Tibial artery (tissue), 4 donors: ENCODE results near the gene AGFG2.

ENCODE experiments used
- DNase-seq, 2 donors: peaks; one replicate each; pipeline ENCODE4 v3.0.0-alpha.2; 2019
- H3K27ac ChIP-seq, 2 donors: fragments of 200-600 bp; sonication (generic) in 1 of 2; 1 replicate in 1 of 2; 2 replicates in 1 of 2; pipeline ENCODE4 v1.5.1; 2018 to 2019; ENCODE audit warnings: mild to moderate bottlenecking in 1 of 2
- H3K27me3 ChIP-seq, 2 donors: fragments of 200-600 bp; sonication (generic) in 1 of 2; one replicate each; pipeline versions ENCODE4 v1.5.1 to v1.6.0; 2016 to 2019
- H3K36me3 ChIP-seq, 3 donors: fragments of 200-600 bp; sonication (generic) in 2 of 3; one replicate each; pipeline ENCODE4 v1.5.1; 2016 to 2019; ENCODE audit warnings: mild to moderate bottlenecking in 2 of 3
- H3K4me1 ChIP-seq, 4 donors: fragments of 200-600 bp; sonication (generic) in 2 of 4; 1 replicate in 3 of 4; 2 replicates in 1 of 4; pipeline ENCODE4 v1.5.1; 2016 to 2019
- H3K4me3 ChIP-seq, 2 donors: fragments of 200-600 bp; sonication (generic) in 1 of 2; 1 replicate in 1 of 2; 2 replicates in 1 of 2; pipeline ENCODE4 v1.5.1; 2018 to 2019; ENCODE audit warnings: mild to moderate bottlenecking in 2 of 2
- H3K9me3 ChIP-seq, 3 donors: fragments of 200-600 bp; sonication (generic) in 1 of 3; one replicate each; pipeline ENCODE4 v1.5.1; 2016 to 2019
- intact Hi-C: fragments of 100-400 bp; cut with DNase I; formaldehyde crosslinking; loops from one replicate; pipeline ENCODE4 v1.15.0; 2023; ENCODE audit warnings: low total_unique reads
- TF ChIP-seq, protein P1 (sequence below), 2 experiments: fragments of 200-600 bp in 1 of 2; fragments of 450-650 bp in 1 of 2; IDR thresholded peaks; one replicate each; pipeline ENCODE4 v1.5.1; 2017 to 2019; ENCODE audit warnings: antibody characterized with exemption in 2 of 2, mild to moderate bottlenecking in 1 of 2, moderate library complexity in 1 of 2

The AGFG2 gene

DNA sequence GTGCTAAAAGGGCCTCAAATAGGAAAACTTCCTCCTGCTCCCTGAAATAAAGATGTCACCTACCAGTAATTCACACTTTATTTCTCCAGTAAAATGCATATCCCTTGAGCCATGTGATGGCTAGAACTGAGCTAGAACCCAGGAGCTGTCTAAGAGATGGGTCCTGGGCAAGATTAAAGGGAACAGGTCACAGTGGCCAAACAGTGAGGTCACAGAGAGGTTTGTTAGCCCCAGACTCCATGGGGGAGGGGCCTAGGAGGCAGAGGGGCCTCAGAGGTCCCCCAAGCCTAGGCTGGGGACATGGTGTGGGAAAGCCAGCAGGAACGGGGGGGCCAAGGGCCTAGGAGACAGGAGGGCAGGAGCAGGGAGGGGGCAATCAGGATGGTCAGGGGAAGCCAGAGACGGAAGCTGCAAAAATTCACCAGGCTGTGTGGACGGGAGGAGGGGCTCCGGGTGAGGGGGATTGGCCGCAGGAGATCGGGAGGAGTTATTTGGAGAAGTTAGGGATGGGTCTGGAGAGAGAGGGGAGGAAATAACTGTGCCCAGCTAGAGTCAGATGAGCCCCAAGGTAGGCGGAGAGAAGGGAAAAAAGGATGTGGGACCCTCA lies 50.4 kb downstream of the AGFG2 start:
- H3K36me3 ChIP-seq = no peaks in the 10 kb centered on the region
- H3K27ac ChIP-seq = no peak overlapping the region
- H3K9me3 ChIP-seq = no peaks in the 10 kb centered on the region
- intact Hi-C loops = loop anchor here (5.0 kb wide), 1 partner anchor 88 kb away; no protein-coding TSS in a partner anchor
- no peak for DNase-seq
- no peak overlapping the region for H3K4me3 ChIP-seq
- H3K27me3 ChIP-seq = peaks cover 0 to 29% of the 10 kb centered on the region in 2 donors
- TF ChIP-seq, protein P1, sequence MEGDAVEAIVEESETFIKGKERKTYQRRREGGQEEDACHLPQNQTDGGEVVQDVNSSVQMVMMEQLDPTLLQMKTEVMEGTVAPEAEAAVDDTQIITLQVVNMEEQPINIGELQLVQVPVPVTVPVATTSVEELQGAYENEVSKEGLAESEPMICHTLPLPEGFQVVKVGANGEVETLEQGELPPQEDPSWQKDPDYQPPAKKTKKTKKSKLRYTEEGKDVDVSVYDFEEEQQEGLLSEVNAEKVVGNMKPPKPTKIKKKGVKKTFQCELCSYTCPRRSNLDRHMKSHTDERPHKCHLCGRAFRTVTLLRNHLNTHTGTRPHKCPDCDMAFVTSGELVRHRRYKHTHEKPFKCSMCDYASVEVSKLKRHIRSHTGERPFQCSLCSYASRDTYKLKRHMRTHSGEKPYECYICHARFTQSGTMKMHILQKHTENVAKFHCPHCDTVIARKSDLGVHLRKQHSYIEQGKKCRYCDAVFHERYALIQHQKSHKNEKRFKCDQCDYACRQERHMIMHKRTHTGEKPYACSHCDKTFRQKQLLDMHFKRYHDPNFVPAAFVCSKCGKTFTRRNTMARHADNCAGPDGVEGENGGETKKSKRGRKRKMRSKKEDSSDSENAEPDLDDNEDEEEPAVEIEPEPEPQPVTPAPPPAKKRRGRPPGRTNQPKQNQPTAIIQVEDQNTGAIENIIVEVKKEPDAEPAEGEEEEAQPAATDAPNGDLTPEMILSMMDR (IDR thresholded peaks at IDR 0.05) = no peak
- peaks cover 0 to 22% (median 17%) of the 10 kb centered on the region in 4 donors for H3K4me1 ChIP-seq

DNA sequence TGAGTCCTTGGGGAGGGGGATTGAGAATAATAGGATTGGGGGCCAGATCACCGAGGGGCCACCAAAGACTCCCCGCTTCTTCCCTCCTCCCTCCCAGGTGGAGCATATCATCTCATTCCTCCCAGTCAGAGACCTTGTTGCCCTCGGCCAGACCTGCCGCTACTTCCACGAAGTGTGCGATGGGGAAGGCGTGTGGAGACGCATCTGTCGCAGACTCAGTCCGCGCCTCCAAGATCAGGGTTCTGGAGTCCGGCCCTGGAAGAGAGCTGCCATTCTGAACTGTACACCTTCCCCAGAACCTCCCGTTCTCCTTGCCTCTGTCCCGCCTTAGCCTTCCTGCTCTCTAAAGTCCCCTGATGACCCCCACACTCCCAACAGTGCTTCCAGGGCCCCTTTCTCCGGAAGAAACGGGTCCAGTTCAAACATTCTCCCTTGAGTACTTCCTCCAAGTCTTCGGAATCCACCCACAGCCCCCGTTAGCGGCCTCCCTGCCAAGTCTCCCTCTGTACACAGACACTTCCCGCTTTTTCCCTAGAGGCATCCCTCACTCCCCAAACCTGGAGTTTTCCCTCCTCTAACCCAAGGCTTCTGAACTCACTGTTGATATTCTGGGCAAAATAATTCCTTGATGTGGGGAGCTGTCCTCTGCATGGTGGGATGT lies 51.2 kb downstream of the AGFG2 start:
- Histone ChIP-seq H3K27ac (no peak overlapping the region), H3K9me3 (no peaks in the 10 kb centered on the region), H3K36me3 (no peaks in the 10 kb centered on the region), H3K4me3 (no peak overlapping the region), H3K4me1 (peaks cover 0 to 15% (median 9%) of the 10 kb centered on the region in 4 donors), H3K27me3 (peaks cover 0 to 29% of the 10 kb centered on the region in 2 donors)
- DNase-seq = no peak
- intact Hi-C loops = no loop called here
- TF ChIP-seq, protein P1 (IDR thresholded peaks at IDR 0.05) = no peak

DNA sequence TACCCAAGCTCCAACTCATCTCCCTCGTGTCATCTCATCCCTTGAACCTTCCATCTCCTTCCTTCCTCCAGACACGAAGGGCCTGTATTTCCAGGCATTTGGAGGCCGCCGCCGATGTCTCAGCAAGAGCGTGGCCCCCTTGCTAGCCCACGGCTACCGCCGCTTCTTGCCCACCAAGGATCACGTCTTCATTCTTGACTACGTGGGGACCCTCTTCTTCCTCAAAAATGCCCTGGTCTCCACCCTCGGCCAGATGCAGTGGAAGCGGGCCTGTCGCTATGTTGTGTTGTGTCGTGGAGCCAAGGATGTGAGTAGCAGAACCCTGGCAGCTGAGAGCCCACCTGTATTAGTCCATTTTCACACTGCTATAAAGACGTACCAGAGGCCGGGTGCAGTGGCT lies 52.6 kb downstream of the AGFG2 start:
- H3K9me3 ChIP-seq = no peaks in the 10 kb centered on the region
- peaks cover 0 to 9% (median 6%) of the 10 kb centered on the region in 4 donors for H3K4me1 ChIP-seq
- H3K27ac ChIP-seq = no peak overlapping the region
- H3K27me3 ChIP-seq = peaks cover 0 to 29% of the 10 kb centered on the region in 2 donors
- no peak overlapping the region for H3K4me3 ChIP-seq
- no peaks in the 10 kb centered on the region for H3K36me3 ChIP-seq
- DNase-seq = no peak
- intact Hi-C loops = no loop called here
- TF ChIP-seq, protein P1 (IDR thresholded peaks at IDR 0.05) = no peak

DNA sequence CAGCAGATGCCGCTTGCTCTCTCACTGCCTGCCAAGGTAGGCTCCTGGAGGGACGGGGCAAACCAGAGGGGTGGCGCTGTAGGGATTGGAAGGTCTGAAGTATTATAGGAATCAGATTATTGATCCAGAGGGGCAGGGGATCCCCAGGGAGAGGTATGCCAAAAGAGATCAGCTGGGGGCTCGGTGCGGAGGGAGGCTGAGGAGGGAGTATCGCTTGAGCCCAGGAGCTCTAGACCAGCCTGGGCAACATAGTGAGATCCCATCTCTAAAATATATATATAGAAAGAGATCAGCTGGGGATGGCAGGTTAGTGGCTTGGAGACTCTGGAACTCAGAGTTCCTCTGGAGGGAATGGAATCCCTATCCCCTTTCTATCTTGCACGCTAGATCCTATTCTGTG lies 56.2 kb downstream of the AGFG2 start:
- intact Hi-C loops = no loop called here
- no peaks in the 10 kb centered on the region for H3K36me3 ChIP-seq
- peaks cover 0 to 24% of the 10 kb centered on the region in 2 donors for H3K27me3 ChIP-seq
- no peak overlapping the region for H3K27ac ChIP-seq
- DNase-seq = no peak
- TF ChIP-seq, protein P1 (IDR thresholded peaks at IDR 0.05) = no peak
- peaks cover 0 to 3% (median 1%) of the 10 kb centered on the region in 4 donors for H3K4me1 ChIP-seq
- H3K4me3 ChIP-seq = no peak overlapping the region
- no peaks in the 10 kb centered on the region for H3K9me3 ChIP-seq

DNA sequence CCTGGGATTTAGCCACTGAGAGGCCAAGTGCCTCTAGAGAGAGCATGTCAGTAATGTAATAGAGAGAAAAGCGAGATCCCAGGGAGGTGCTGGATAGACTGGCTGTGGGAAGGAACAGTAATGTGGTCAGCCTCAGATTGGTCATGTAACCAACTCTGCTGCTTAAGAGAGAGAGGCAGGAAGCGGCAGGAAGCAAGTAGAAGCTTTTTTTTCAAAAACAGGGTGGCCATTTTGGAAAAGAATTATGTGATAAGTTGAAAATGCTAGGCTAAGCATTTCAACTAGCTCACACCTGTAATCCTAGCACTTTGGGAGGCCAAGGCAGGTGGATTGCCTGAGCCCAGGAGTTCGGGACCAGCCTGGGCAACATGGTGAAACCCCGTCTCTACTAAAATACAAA lies 59.4 kb downstream of the AGFG2 start:
- TF ChIP-seq, protein P1 (IDR thresholded peaks at IDR 0.05) = no peak
- H3K27me3 ChIP-seq = no peaks in the 10 kb centered on the region
- peaks cover 0 to 22% (median 18%) of the 10 kb centered on the region in 4 donors for H3K4me1 ChIP-seq
- H3K27ac ChIP-seq = no peak overlapping the region
- intact Hi-C loops = no loop called here
- H3K9me3 ChIP-seq = no peaks in the 10 kb centered on the region
- no peak for DNase-seq
- H3K4me3 ChIP-seq = no peak overlapping the region
- no peaks in the 10 kb centered on the region for H3K36me3 ChIP-seq
